GM19238 (cell line): ENCODE measurements around the gene DLGAP4.

ENCODE experiments used
- DNase-seq: peaks from one replicate; pipeline ENCODE4 v3.0.0; 2011; ENCODE audit warnings: low spot score; ENCODE audit not compliant: insufficient read length

Gene DLGAP4, protein sequence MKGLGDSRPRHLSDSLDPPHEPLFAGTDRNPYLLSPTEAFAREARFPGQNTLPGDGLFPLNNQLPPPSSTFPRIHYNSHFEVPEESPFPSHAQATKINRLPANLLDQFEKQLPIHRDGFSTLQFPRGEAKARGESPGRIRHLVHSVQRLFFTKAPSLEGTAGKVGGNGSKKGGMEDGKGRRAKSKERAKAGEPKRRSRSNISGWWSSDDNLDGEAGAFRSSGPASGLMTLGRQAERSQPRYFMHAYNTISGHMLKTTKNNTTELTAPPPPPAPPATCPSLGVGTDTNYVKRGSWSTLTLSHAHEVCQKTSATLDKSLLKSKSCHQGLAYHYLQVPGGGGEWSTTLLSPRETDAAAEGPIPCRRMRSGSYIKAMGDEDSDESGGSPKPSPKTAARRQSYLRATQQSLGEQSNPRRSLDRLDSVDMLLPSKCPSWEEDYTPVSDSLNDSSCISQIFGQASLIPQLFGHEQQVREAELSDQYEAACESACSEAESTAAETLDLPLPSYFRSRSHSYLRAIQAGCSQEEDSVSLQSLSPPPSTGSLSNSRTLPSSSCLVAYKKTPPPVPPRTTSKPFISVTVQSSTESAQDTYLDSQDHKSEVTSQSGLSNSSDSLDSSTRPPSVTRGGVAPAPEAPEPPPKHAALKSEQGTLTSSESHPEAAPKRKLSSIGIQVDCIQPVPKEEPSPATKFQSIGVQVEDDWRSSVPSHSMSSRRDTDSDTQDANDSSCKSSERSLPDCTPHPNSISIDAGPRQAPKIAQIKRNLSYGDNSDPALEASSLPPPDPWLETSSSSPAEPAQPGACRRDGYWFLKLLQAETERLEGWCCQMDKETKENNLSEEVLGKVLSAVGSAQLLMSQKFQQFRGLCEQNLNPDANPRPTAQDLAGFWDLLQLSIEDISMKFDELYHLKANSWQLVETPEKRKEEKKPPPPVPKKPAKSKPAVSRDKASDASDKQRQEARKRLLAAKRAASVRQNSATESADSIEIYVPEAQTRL

DNA sequence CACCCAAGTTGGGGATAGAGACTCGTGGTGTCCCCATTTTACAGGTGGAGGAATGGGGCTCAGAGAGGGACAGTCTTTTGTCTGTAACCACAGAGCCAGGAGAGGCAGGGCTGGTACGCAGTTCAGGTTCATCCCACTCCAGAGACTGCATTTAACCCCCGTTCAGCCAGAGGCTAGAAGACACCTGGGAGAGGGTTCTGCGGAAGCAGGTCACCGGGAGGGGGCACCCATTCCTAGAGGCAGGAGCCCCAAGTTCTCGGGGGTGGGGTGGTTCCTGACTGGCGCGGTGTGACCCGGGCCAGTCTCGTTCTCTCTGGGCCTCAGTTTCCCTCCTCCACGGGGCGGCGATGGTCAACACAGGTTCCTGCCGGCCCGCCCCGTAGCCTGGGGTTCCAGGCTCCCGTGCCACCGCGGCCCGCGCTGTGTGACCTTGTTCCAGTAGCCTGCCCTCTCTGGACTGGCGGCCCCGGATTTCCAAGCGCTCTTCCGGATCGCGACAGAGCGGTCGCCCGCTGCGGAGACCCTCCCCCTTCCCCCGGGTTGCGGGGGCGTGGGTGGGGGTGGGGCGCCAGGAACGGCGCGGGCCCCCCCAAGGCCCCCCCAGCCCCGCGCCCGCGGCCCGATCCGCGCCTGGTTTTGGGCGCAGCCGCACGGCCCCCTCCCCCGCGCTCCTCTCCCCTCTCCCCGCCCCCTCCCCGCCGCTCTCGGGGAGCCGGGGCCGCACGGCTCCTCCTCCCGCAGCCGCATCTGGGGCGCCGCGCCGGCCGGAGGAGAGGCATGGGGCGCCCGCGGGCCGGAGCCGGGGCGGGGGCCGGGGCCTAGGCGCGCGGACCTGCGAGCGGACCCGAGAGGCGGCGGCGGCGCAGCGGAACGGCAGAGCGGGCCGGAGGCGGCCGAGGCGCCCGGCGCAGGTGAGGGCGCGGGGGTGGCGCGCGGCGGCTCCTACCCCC lies at the start of gene DLGAP4:
Gene DLGAP4 (plus strand): TSS at position 738 of the 950 bp plus-strand sequence. CDS start 125,379 bp downstream, outside the sequence.
- DNase-seq: no peak

DNA sequence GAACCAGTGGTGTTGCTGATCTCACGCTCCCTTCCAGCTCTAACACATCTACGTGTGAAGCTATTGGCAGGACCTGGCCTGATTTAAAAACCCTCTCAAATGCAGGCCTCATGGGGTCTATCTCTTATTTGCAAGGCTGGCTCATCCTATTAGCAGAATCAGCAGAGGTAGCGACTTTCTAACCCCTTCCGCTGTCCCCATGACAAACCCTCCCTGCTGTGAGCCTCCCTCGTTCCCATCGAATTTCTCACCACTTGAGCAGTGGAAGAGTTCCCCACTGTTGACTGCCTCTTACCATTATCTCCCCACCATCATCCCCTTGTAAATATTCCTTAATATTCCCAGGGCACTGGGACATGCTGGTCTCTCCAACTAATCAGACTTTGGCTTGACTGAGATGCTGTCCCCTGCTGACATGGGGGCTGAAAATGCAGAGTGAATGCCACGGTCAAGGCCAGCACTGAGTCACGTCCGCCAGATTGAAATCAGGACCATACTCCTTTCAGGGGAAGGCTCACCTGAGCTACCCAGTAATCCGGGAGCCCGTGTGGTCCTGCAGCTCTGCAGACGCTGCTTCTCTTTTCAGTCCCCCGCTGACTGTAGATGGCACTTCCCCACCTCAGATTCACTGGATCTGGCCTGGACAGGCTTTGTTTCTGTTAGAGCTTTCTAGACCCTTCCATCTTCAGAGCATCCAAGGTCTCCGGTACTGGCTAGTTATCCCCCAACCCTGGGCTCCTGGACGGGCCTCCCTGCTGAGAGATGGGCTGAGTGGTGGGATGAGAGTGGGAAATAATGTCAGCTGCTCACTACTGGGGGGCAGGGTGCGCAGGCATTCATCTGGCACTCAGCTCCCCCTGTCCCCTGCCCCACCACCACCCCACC lies 46.7 kb upstream of the DLGAP4 start:
- no peak for DNase-seq

DNA sequence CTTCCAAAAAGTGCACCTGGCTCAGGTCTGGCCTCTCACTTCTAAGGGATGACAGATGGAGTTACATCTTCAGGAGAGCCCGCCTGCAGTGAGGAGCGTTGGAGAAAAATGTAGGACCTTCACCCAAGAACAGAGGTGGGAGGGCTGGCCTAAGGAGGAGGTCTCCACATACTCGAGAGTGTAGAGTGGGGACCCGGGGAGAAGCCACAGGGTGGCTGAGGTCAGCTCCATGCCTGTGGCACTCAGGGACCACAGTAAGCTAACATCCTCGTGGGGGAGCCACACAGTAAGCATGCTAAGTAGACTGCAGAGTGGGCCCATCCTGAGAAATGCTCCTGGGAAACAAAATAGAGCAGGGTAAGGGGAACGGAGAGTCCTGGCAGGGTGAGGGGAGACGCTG lies 45.8 kb upstream of the DLGAP4 start:
- no peak for DNase-seq

DNA sequence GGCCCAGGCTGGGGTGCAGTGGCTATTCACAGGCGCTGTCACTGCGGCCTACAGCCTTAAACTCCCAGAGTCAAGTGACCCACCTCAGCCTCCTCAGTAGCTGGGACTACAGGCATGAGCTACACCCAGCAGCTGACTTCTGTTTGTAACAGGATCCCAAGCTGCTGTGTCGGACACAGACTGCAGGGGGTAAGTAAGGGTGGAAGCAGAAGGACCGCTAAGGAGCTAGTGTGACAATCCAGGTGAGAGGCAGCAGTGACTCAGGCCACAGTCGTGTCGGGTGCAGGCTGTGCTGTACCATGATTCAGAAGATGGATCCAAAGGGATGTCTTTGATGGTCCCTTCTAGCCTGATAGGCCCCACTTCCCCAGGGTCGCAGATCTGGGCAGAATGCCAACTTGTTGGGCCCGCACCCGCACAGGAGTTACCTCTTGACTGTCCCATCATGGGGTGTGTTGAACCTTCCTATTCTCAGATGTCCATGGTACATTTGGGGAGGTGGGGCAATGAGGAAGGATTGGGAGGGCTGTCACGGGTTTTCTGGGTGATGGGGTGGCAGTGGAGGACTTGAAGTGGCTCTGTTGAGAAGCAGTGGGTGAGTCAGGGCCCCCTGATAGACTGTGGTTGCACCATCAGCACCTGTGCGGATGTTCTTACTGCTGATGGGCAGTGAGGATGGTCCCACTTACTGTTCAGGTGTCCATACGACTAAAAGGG lies 44.6 kb upstream of the DLGAP4 start:
- DNase-seq: no peak

DNA sequence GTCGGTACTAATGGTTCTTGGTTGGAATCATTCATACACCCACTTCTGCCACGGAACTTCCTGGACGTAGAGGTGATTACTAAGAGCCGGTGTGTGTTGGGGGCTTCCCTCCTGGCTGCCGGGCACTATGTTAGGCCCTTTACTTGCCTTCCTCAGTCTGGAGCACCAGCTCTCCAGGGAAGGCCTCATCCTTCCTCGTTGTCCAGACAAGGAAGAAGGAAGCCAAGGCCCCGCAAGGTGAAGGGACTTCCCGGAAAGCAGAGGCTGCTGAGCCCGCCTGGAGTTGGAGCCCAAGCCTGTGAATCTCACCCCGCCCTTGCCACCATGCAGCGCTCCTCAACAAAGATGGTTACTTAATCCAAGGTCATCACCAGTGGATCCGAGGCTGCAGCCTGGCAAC lies 43.7 kb upstream of the DLGAP4 start:
- no peak for DNase-seq

DNA sequence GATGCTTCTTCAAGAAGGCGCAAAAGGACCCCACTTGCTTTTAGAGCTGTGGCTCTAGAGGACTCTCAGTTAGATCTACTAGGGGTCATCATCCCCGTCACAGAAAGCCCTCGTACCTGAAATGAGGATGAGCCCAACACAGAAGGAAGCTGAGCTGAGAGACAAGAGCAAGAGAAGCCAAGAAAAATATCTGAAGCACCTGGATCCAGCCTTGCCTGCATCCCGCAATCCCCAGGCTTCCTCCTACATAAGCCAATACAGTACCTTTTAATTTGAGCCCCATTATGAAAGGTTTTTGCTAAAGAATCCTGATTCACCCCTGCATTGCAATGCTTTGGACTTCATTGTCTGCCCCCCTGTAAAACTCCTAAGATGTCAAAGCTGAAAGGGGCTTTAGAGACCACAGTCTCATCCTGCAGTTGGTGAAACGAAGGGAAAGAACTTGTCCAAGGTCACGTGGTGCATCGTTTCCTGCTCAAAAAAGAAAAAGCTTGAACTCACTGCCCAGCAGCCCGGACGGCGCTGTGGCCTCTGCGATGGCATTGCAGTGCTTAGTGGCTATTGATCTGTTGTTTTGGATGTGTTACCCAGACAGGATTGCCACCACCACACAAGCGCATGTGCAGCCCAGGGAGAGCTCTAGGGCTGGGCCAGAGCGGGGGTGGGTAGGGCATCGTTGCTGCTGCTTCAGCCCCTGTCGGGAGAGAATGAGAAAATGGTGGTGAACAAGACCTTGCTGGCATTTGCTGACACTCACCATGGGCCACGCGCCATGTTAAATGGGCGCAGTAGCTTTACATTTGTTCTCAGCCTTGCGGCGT lies 41.5 kb upstream of the DLGAP4 start:
- DNase-seq: no peak

DNA sequence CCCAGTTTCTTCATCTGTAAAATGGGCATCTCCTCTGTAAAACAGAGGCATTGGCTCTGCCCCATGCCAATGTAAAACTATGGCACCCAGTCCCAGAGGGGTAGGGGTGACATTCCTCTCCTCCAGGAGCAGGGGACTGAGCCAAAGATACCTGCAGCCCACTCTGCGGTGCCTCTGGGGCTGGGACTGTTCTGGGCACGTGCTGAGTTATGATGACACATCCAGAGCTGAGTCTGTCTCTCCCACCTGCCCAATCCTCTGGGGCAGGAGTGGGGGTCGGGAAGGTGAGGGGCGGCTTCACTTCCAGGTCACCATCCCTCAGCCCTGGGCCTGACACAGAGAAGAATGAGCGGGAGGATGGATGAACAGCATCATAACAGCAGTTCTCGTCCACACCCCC lies 40.0 kb upstream of the DLGAP4 start:
- no peak for DNase-seq

DNA sequence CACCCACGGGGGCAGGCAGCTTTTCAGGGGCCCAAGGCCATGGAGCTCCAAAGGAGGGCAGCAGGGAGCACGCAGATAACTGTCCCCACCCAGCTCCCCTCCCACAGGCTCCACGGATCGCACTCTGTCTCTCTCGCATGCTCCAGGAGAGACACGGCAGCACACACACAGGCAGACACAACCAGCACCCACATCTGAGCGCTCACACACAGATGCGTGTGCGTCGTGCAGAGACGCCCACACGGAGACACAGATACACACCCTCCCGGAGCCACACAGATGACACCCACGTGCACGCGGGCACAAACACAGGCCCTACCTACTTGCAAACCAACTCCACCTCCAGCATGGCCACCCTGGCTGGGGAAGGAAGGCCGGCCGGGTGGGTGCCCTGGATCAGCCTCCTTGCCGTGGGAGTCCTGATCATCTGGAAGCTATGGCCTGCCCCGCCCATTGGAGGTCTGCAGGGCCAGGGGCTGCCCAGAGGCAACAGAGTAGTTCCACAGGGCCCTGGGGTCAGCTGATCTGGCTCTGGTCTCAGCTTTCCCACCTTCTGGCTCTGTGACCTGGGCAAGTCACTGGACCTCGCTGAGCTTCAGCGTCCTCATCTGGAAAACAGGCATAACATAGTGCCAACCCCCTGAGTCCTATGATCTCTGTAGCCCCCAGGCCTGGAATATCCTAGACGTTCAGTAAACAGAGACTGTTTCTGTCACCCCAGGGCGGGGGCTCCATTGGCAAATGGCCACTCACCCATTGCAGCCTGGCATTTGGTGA lies 38.3 kb upstream of the DLGAP4 start:
- no peak for DNase-seq

DNA sequence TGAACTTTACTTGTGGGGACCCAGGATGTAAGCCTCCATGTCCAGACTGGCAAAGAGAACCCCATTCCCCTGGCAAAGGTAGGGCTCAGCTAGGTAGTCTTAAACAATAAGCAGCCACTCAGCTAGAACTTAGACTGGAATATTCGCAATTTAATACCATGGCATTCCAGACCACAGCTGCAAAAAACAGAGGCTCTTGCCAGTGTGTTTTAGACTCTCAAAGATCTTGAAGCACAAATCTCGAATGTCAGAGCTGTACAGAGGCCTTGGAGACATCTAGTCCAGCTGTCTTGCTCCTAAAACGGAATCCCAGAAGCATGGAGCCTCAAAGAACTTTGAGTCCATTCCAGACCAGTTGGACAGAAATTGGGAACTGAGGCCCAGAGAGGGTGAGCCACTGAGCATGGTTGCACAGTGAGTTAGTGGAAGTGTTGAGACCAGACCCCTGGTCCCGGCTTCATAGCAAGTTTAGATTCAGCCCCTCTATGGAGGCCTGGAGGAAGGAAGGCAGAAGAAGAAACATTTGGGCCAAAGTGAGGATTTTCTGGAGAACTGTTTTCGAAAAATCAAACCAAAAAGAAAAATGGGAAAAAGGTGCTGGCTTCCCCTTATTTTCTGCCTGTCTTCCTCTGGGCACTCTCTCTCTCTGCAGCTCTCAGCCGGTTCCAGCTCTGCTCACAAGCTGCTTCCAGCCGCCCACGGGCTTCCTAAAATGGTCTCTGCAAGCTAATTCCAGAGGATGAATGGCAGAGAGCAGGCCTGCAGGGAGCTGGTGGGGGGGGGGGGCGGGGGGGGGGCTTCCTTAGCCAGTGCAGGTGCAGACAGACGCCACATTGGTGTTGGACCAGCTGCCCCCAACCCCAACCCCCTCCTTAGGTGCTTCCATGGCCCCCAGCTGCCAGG lies 37.4 kb upstream of the DLGAP4 start:
- no peak for DNase-seq

DNA sequence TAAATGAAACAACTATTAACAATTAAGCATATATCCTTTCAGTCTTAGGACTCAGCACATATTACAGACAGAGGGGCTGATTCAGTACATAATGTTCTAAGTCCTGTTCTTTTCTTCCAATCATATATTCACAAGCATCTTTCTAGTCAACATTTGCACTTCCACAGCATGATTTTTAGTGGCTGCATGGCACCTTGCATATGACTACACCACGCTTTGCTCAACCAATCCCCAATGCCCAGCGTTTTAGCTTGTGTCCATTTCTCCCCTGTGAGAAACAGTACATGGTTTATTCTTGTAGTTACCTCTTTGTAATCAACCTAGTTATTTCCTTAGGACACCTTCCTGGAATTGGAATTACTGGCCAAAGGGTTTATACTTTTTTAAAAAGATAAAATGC lies 36.6 kb upstream of the DLGAP4 start:
- DNase-seq: no peak

DNA sequence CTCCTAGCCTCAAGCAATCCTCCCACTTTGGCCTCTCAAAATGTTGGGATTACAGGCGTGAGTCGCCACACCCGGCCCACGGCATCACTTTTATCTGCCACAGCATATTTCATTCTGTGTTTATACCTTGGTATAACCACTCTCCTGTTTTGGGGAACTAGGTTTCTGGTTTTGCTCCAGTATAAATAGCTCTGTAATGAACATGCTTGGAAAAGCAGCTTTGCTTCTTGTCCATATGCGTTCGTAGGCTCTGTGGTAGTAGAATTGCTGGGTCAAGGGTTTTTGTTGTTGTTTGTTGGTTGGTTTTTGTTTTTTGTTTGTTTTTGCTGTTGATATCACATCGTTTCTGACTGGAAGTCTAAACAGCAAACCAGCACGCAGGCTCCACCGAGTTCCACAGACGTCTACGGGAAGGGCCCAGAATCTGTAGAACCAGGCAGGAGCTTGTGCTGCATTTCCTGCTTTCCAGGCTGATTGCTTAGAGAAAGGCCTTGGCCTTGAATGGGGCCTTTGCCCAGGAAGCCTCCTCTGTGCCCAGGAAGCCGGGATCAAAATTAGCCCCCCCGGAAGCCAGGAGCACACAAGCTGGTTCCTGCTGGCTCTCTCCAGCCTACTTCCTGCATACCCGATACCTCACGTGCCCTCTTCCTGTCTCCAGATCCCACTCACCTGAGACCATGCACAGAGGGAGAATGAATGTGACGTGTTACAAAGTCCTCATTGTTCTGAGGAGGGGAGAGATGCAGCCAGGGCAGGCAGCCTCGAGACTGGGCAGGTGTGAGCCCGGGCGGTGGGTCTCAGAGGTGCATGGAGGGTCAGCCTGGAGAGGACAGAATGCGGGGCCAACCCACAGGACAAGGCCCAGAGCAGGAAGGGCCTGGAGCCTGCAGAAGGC lies 35.1 kb upstream of the DLGAP4 start:
- no peak for DNase-seq

DNA sequence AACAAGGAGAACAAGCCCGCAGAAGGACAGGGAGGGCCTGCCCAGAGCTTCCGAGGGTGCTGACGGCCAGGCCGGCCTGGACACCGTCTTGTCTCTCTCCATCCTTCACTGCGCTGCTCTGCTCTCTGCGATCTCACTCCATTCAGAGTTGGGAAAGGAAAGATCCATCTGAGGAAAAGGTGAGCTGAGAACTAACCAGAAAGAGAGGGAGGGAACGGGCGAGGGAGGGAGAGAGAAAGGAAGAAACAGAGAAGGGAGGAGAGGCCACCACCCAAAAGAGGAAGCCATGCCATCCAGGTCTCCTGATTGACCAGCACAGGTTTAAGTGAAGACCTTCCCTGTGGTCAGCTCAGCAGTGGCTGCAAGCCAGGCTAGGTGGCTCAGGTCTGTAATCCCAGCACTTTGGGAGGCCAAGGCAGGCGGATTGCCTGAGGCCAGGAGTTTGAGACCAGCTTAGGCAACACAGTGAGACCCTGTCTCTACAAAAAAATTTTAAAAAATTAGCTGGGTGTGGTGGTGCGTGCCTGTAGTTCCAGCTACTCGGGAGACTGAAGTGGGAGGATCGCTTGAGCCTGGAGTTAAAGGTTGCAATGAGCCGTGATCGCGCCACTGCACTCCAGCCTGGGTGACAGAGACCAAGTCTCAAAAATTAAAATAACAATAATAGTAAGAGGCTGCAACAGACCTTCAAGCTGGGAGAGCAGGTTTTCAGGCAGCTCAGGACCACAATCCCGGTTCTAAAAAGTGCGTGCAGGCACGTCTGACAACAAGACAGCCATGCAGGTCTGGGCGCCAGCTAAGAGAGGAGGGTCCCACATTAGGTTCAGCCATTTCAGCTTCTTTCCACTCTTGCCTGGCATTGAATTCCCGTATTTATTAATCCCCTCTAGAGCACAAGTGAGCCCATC lies 34.2 kb upstream of the DLGAP4 start:
- DNase-seq: no peak

DNA sequence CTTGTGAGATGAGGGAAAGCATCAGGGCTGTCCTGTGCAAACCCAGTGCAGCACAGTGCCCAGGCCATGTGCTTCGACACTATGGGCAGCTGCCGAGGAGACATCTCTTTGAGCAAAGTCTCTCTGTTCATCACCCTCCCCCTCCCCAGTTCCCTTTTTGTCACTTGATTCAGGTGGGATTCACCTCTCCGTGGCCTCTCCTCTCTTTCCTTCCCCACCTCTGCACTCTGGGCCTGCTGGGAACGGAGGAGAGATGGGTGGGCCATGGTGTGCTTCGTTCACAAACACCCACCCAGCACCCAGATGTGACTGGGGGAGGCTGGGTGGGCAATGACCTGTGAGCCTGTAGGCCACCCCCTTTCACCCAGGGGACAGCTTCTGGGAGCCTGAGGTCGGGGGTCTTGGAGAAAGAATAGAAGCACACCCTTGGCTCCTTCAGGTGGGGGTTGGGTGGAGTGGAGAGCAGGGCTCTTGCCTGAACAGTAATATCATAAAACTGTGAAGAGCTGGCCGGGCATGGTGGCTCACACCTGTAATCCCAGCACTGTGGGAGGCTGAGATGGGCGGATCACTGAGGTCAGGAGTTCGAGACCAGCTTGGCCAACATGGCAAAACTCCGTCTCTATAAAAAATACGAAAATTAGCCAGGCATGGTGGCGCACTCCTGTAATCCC lies 33.5 kb upstream of the DLGAP4 start:
- no peak for DNase-seq
